Body of pancreas (tissue), 4 donors: ENCODE data around the gene MUL1. TPM values are rescaled to one million over a fixed set of nuclear protein-coding genes. Genes with fewer than 3 reads are reported as not detected.
"Not testable (repeated sequence)": the region's sequence is repeated elsewhere in the genome, so short reads cannot be mapped to it uniquely, and the experiment has no call there.

Source experiments
- ATAC-seq: fragments of 150-250 bp; one replicate; pipeline ENCODE4 v1.9.1; 2016
- DNase-seq, 4 donors: peaks; one replicate each; pipeline ENCODE4 v3.0.0-alpha.2; 2019
- H3K27ac ChIP-seq, 4 donors: fragments of 200-600 bp; sonication (generic); 1 replicate in 3 of 4; 2 replicates in 1 of 4; pipeline versions ENCODE4 v1.5.1 to v1.6.1; 2016 to 2019; ENCODE audit warnings: mild to moderate bottlenecking in 1 of 4, mixed read lengths in 1 of 4, moderate library complexity in 1 of 4
- H3K27me3 ChIP-seq, 2 donors: fragments of 200-600 bp; sonication (generic); one replicate each; pipeline ENCODE4 v1.6.0; 2016; ENCODE audit warnings: mild to moderate bottlenecking in 1 of 2
- H3K36me3 ChIP-seq, 2 donors: fragments of 200-600 bp; sonication (generic); replicated peaks in 1 of 2; 2 replicates each; pipeline ENCODE4 v1.5.1; 2016; ENCODE audit warnings: low read depth in 2 of 2; ENCODE audit not compliant: insufficient read depth in 1 of 2
- H3K4me1 ChIP-seq: fragments of 200-600 bp; sonication (generic); one replicate; pipeline ENCODE4 v1.6.0; 2016
- H3K4me3 ChIP-seq, 2 donors: fragments of 200-600 bp; sonication (generic); 1 replicate in 1 of 2; 2 replicates in 1 of 2; pipeline ENCODE4 v1.5.1; 2016 to 2019
- H3K9me3 ChIP-seq, 3 donors: fragments of 200-600 bp; sonication (generic); 1 replicate in 2 of 3; 2 replicates in 1 of 3; pipeline ENCODE4 v1.5.1; 2016
- POLR2A ChIP-seq, 3 donors: fragments of 450-650 bp; IDR thresholded peaks; one replicate each; pipeline ENCODE4 v1.6.1; 2016; ENCODE audit warnings: antibody characterized with exemption in 3 of 3, mild to moderate bottlenecking in 2 of 3
- WGBS, 2 donors: methylation state at CpG; one replicate each; pipeline ENCODE4 v1.1.5; 2017; 5-methylcytosine and 5-hydroxymethylcytosine counted together
- intact Hi-C: fragments of 100-400 bp; cut with DNase I; formaldehyde crosslinking; loops from one replicate; pipeline ENCODE4 v1.15.1; 2023
- total RNA-seq, 2 donors: library from RNA; depleted of rRNA; stranded (reverse); fragments of >200 nt; gene quantifications; one replicate each; pipeline ENCODE4 v1.1.0, GENCODE V29; 2016
- TF ChIP-seq, protein P1 (sequence below), 7 experiments: fragments of 450-650 bp in 4 of 7; fragments of 200-600 bp in 3 of 7; sonication (generic) in 3 of 7; IDR thresholded peaks; one replicate each; pipeline ENCODE4 v1.5.1; 2016 to 2019; ENCODE audit warnings: antibody characterized with exemption in 7 of 7

Gene MUL1
- total RNA-seq, 2 donors from 2014 or later = 18.7 to 20.4 TPM

DNA sequence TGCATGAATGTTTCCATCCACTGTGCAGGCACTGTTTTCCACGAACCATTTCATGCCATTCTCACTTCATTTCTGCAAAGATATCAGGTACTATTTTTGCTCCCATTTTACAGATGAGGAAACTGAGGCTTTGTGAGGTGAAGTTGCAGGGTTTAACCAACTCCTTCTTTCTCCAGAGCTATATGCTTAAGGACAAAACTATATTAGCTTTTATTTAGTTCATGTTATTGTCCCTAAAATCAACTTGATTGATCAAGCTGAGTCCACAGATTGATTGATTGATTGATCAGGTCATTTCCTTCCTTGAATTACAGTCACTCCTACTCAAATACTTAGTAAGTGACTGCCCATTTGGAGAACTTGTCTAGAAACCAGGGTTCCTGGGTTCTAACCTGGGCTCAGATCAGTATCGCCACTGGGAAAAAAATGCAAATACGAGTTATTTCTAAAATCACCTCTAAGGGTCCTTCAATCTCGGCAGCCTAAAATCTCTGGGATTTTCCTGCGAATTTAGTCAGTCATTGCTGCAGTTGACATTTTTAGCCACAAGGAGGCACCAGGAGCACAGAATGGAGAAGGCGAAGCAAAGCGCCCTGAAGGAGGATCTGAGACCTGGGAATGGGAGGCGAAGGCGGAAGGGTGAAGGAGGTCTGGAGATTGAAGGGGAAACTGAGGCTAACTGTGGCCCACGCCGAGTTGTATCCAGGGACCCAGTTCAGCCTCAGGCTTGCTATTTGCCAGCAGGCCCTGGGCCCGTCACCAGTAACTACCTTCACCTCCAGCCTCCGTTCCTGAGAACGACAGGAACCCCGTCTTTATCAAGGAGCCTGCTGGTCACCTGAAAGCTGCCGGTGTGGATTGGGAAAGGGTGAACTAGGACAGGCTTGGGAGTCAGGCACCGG, 14.3 kb upstream of the MUL1 start:
- H3K9me3 ChIP-seq = no peaks in the 10 kb centered on the region
- peaks cover 6% of the 10 kb centered on the region for H3K4me1 ChIP-seq
- no peak overlapping the region for H3K4me3 ChIP-seq
- H3K36me3 ChIP-seq = no peaks in the 10 kb centered on the region
- H3K27ac ChIP-seq = no peak overlapping the region
- DNase-seq (peak; percentile 83 to 88 (median 85)), ATAC-seq (peak; percentile 88)
- TF ChIP-seq POLR2A (IDR thresholded peaks at IDR 0.05) = no peak
- TF ChIP-seq, protein P1, sequence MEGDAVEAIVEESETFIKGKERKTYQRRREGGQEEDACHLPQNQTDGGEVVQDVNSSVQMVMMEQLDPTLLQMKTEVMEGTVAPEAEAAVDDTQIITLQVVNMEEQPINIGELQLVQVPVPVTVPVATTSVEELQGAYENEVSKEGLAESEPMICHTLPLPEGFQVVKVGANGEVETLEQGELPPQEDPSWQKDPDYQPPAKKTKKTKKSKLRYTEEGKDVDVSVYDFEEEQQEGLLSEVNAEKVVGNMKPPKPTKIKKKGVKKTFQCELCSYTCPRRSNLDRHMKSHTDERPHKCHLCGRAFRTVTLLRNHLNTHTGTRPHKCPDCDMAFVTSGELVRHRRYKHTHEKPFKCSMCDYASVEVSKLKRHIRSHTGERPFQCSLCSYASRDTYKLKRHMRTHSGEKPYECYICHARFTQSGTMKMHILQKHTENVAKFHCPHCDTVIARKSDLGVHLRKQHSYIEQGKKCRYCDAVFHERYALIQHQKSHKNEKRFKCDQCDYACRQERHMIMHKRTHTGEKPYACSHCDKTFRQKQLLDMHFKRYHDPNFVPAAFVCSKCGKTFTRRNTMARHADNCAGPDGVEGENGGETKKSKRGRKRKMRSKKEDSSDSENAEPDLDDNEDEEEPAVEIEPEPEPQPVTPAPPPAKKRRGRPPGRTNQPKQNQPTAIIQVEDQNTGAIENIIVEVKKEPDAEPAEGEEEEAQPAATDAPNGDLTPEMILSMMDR (IDR thresholded peaks at IDR 0.05) = peak; percentile 81 to 95 (median 93)
- intact Hi-C loops = loop anchor here (10.0 kb wide), 1 partner anchor 673 kb away; no protein-coding TSS in a partner anchor
- no peaks in the 10 kb centered on the region for H3K27me3 ChIP-seq
- 10 to 14% methylated on average over 15 to 17 of the region's 17 CpGs for WGBS, 2 donors

DNA sequence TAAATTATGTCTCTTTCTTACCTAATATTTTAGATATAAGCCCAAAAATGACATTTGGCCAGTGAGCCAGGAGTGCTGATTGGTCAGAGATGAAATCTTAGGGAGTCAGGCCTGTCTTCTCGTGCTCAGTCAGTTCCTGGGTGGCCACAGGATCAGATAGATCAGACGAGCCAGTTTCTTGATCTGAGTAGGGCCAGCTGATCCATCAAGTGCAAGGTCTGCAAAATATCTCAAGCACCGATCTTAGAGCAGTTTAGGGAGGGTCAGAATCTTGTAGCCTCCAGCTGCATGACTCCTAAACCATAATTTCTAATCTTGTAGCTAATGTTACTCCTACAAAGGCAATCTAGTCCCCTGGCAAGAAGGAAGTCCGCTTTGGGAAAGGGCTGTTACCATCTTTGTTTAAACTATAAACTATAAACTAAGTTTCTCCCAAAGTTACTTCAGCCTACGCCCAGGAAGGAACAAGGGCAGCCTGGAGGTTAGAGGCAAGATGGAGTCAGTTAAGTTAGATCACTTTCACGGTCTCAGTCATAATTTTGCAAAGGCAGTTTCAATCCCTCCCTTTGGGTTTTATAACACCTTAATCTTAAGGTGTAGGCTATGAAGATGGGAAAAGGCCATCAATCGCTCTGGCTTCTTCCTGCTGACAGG, 11.8 kb upstream of the MUL1 start:
- DNase-seq, H3K27me3 ChIP-seq, H3K36me3 ChIP-seq, H3K9me3 ChIP-seq, H3K4me1 ChIP-seq, H3K27ac ChIP-seq, H3K4me3 ChIP-seq, ATAC-seq: not testable (repeated sequence)
- intact Hi-C loops = loop anchor here (10.0 kb wide), 1 partner anchor 675 kb away; no protein-coding TSS in a partner anchor
- WGBS, 2 donors = 29 to 42% methylated on average over 6 to 7 of the region's 7 CpGs

DNA sequence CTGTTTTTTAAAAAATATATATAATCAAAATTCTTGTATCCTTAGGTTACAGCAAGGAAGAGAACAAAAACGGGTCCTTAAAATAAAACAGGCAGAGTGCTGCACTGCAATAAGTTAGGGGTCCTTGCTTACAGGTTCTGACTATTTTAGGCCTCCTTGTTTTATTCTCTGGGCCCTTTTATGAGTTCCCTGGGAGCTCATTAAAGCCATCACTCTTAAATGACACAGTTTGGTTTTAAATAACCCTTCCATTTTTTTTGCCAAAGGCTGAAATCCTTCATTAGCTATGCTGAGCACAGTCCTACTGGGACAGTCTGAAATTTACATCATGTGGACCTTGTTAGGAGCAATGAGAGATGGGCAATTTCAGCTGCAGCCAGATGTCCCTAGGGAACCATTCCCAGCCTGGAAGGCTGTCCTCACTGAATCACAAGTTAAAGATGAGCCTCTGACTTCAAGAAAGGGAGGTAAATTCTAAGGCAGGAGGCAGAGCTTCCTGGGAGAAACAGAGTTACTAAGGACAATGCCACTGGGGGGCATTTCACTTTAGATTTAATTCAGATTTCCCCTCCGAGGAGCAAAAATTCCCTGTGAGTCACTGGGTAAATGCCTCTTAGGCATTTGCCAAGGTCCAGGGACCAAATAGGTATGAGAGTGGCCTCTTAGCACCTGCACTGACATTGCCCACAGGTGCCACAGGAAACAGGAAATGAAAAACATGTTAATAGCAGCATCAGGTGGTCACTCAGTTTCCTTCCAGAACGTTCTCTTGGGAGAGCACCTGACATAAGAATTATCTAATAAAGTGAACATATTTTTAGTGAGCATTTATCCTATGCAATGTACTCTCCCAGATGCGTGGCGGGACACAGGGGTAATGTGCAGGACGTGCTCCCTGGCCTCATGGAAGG, 3.8 kb upstream of the MUL1 start:
- H3K4me3 ChIP-seq = no peak overlapping the region
- intact Hi-C loops = no loop called here
- H3K4me1 ChIP-seq = peaks cover 12% of the 10 kb centered on the region
- TF ChIP-seq, protein P1 (IDR thresholded peaks at IDR 0.05) = no peak
- no peak for TF ChIP-seq POLR2A (IDR thresholded peaks at IDR 0.05)
- ATAC-seq (no peak), DNase-seq (no peak)
- no peaks in the 10 kb centered on the region for H3K27me3 ChIP-seq
- H3K27ac ChIP-seq = no peak overlapping the region
- no peaks in the 10 kb centered on the region for H3K36me3 ChIP-seq
- no peaks in the 10 kb centered on the region for H3K9me3 ChIP-seq
- WGBS, 2 donors = 45 to 48% methylated on average over 6 of the region's 6 CpGs

DNA sequence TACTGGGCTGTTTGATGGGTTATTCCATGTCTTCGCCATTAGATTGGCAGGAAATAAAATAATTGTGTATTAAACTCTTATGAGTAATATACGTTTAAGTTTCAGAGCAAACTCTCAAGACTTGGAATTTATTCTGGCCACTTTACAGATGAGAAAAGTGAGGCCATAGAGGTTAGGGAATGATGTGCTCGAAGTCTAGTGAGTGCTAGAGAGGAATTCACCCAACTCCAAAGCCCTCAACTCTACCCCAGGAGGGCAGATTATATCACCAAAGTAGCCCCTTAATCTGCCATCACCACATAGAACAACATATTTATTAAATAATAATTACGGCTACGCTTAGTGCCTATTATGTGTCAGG, 440 bp upstream of the MUL1 start:
- Histone ChIP-seq H3K27me3 (no peaks in the 10 kb centered on the region), H3K4me3 (peak overlapping the region; percentile 71 to 100), H3K27ac (peak overlapping the region; percentile 60 to 78 (median 66)), H3K4me1 (peaks cover 26% of the 10 kb centered on the region), H3K36me3 (no peaks in the 10 kb centered on the region), H3K9me3 (no peaks in the 10 kb centered on the region)
- DNase-seq (no peak), ATAC-seq (no peak)
- intact Hi-C loops = no loop called here
- TF ChIP-seq, protein P1 (IDR thresholded peaks at IDR 0.05) = no peak
- no peak for TF ChIP-seq POLR2A (IDR thresholded peaks at IDR 0.05)
- 58 to 64% methylated on average over 5 of the region's 5 CpGs for WGBS, 2 donors

DNA sequence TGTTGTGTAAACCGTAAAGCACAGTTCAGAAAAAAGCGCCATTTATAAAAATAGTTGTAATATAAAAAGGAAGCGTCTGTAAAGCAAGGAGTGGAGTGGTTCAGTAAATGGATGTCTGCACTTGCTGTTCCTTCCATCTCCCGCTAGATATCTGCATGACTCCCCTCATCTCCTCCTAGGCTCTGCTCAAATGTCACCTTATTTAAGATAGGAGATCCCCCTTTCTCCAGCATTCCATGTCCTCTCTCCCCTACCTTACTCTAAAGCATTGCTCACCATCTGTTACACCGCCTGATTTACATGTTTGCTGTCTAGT, 745 bp downstream of the MUL1 start:
- peak overlapping the region; percentile 71 to 100 for H3K4me3 ChIP-seq
- peak overlapping the region; percentile 60 to 78 (median 66) for H3K27ac ChIP-seq
- DNase-seq (no peak), ATAC-seq (no peak)
- intact Hi-C loops = no loop called here
- H3K9me3 ChIP-seq = no peaks in the 10 kb centered on the region
- TF ChIP-seq POLR2A (IDR thresholded peaks at IDR 0.05) = no peak
- TF ChIP-seq, protein P1 (IDR thresholded peaks at IDR 0.05) = no peak
- peaks cover 2% of the 10 kb centered on the region in 2 donors for H3K36me3 ChIP-seq
- 28 to 38% methylated on average over 5 of the region's 5 CpGs for WGBS, 2 donors
- H3K4me1 ChIP-seq = peaks cover 26% of the 10 kb centered on the region
- no peaks in the 10 kb centered on the region for H3K27me3 ChIP-seq
